Diencephalon (tissue), 1 donor: ENCODE results near the gene GOLGA6L26. TPM values are rescaled to one million over a fixed set of nuclear protein-coding genes. Genes with fewer than 3 reads are reported as not detected.

Experiments
- small RNA-seq: library from RNA; depleted of rRNA; stranded (forward); fragments of <200 nt; gene quantifications from one replicate; pipeline ENCODE3, GENCODE V24; 2014
- total RNA-seq: library from RNA; depleted of rRNA; stranded (reverse); fragments of >200 nt; gene quantifications from one replicate; pipeline ENCODE4 v1.2.3, GENCODE V29; 2014

GOLGA6L26 gene, protein sequence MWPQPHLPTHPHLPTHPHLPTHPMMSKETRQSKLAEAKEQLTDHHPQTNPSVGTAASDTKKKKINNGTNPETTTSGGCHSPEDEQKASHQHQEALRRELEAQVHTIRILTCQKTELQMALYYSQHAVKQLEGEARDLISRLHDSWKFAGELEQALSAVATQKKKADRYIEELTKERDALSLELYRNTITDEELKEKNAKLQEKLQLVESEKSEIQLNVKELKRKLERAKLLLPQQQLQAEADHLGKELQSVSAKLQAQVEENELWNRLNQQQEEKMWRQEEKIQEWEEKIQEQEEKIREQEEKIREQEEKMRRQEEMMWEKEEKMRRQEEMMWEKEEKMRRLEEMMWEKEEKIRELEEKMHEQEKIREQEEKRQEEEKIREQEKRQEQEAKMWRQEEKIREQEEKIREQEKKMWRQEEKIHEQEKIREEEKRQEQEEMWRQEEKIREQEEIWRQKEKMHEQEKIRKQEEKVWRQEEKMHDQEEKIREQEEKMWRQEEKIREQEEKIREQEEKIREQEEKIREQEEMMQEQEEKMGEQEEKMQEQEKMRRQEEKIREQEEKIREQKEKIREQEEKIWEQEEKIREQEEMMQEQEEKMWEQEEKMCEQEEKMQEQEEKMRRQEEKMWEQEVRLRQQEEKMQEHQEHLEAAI
- not detected for total RNA-seq

DNA sequence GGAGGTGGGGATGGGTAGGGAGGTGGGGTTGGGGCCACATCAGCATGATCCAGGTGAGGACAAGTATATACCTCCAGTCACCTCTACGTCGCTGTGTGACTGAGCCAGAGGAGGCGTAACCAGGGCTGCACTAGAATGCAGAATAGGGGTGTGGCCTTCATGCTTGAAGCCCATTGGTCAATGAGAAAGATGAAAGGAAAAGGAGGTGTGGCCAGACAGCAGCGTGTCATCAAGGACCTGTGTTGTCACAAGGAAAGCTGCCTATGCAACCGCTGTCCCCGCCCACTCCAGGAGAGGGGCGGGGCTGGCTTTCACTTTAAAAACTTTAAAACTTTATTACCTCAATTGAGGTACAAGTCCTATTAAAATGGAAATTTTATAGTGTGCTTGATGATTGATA is at the start of gene GOLGA6L26:
TSS of gene GOLGA6L26 (minus strand) at position 101 of the 400 bp plus-strand sequence. CDS start at position 40, 61 bp downstream.

DNA sequence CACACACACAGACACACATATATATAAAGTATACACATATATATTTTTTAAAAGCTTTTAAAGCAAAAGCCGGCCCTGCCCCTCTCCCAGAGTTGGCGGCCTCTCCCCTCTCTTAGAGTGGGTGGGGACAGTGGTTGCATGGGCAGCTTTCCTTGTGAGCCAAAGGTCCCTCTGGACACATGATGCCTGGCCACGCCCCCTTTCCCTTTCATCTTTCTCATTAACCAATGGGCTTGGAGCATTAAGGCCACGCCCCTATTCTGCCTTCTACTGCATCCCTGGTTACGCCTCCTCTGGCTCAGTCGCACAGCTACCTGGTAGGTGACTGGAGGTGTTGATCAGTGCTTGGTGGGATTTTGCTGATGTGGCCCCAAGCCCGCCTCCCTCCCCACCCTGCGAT is 20.5 kb upstream of the GOLGA6L26 start, which contains the start of gene GOLGA8S:
TSS of gene GOLGA8S (plus strand) at position 301 of the 400 bp plus-strand sequence. CDS start at position 363, 62 bp downstream.

Small RNA genes lying within 50 kb of the gene (small RNA-seq; reads per million reads assigned to genes)
- not detected for gene RN7SL536P

Other genes starting within 250 kb of the GOLGA6L26 start
- not detected for gene GOLGA6L1, start 197.4 kb downstream of the GOLGA6L26 start, total RNA-seq
- gene GOLGA8S, start 20.6 kb upstream of the GOLGA6L26 start, total RNA-seq = 0.23 TPM
- gene GOLGA6L2, start 113.0 kb upstream of the GOLGA6L26 start, total RNA-seq = not detected
- gene MKRN3, start 231.5 kb upstream of the GOLGA6L26 start, total RNA-seq = 23.8 TPM